Activated T-cell treated with anti-CD3 and anti-CD28 coated beads, Interleukin-2, amount 50 U/mL, for 72 hours (primary cell): ENCODE data around the gene ECM1. TPM values are rescaled to one million over a fixed set of nuclear protein-coding genes. Genes with fewer than 3 reads are reported as not detected.

Experiments used
- ATAC-seq, 2 donors: fragments of 150-1000 bp; cut with Tn5 transposase; replicated peaks in 1 of 2; 2 replicates each; pipeline ENCODE4 v1.10.0; 2021; ENCODE audit warnings: moderate library complexity in 2 of 2, mild to moderate bottlenecking in 1 of 2
- DNase-seq, 2 donors: peaks; one replicate each; pipeline ENCODE4 v3.0.0; 2021 to 2022; ENCODE audit warnings: mixed read lengths in 1 of 2
- H3K27ac Mint-ChIP-seq: one replicate; pipeline ENCODE4 v1.8.0; 2022; ENCODE audit warnings: mild to moderate bottlenecking, moderate library complexity, mixed read lengths
- H3K27me3 Mint-ChIP-seq: one replicate; pipeline ENCODE4 v1.8.0; 2022; ENCODE audit warnings: low read depth, mixed read lengths
- H3K36me3 Mint-ChIP-seq, 2 donors: one replicate each; pipeline ENCODE4 v1.8.0; 2022; ENCODE audit warnings: mixed read lengths in 2 of 2, mild to moderate bottlenecking in 1 of 2; ENCODE audit not compliant: insufficient read depth in 2 of 2
- H3K4me1 Mint-ChIP-seq: one replicate; pipeline ENCODE4 v1.8.0; 2022; ENCODE audit warnings: low read depth, mixed read lengths
- H3K4me3 Mint-ChIP-seq, 2 donors: one replicate each; pipeline ENCODE4 v1.8.0; 2022; ENCODE audit warnings: mild to moderate bottlenecking in 2 of 2, mixed read lengths in 2 of 2, moderate library complexity in 2 of 2
- H3K9me3 Mint-ChIP-seq, 2 donors: one replicate each; pipeline ENCODE4 v1.8.0; 2022; ENCODE audit warnings: mixed read lengths in 2 of 2
- total RNA-seq, 2 donors: library from RNA; stranded (reverse); gene quantifications; one replicate each; pipeline ENCODE4 v1.2.3, GENCODE V29; 2022

Gene ECM1
- total RNA-seq, 2 donors from 2014 or later: 1.3 to 1.5 TPM

GRCh38 chr1:150537732-150538684, 30.1 kb downstream of the ECM1 start:
- H3K36me3 Mint-ChIP-seq: no peaks in the 10 kb centered on the region
- no peak for ATAC-seq
- no peak overlapping the region for H3K4me3 Mint-ChIP-seq
- H3K4me1 Mint-ChIP-seq: no peaks in the 10 kb centered on the region
- H3K27me3 Mint-ChIP-seq: no peaks in the 10 kb centered on the region
- no peaks in the 10 kb centered on the region for H3K9me3 Mint-ChIP-seq
- H3K27ac Mint-ChIP-seq: no peak overlapping the region
- no peak for DNase-seq

- Mint-ChIP-seq H3K4me3 (no peak overlapping the region), H3K27ac (no peak overlapping the region), H3K27me3 (peaks cover 25% of the 10 kb centered on the region), H3K36me3 (no peaks in the 10 kb centered on the region), H3K9me3 (no peaks in the 10 kb centered on the region), H3K4me1 (peaks cover 4% of the 10 kb centered on the region)
- ATAC-seq (no peak), DNase-seq (no peak)
Observed at GRCh38 chr1:150543500-150544143, 35.7 kb downstream of the ECM1 start.

- Mint-ChIP-seq H3K36me3 (no peaks in the 10 kb centered on the region), H3K9me3 (no peaks in the 10 kb centered on the region), H3K27me3 (peaks cover 25% of the 10 kb centered on the region), H3K4me3 (no peak overlapping the region), H3K4me1 (peaks cover 4% of the 10 kb centered on the region), H3K27ac (no peak overlapping the region)
- DNase-seq (no peak), ATAC-seq (no peak)
Observed at GRCh38 chr1:150544204-150544603, 36.3 kb downstream of the ECM1 start.

GRCh38 chr1:150545486-150546032, 37.6 kb downstream of the ECM1 start:
- Mint-ChIP-seq H3K4me3 (no peak overlapping the region), H3K9me3 (no peaks in the 10 kb centered on the region), H3K27ac (no peak overlapping the region), H3K4me1 (peaks cover 11% of the 10 kb centered on the region), H3K36me3 (no peaks in the 10 kb centered on the region), H3K27me3 (peaks cover 31% of the 10 kb centered on the region)
- no peak for DNase-seq
- ATAC-seq: no peak

- Mint-ChIP-seq H3K4me1 (peaks cover 20% of the 10 kb centered on the region), H3K9me3 (no peaks in the 10 kb centered on the region), H3K27me3 (peaks cover 36% of the 10 kb centered on the region), H3K27ac (peak overlapping the region; percentile 42), H3K36me3 (no peaks in the 10 kb centered on the region), H3K4me3 (no peak overlapping the region)
- no peak for ATAC-seq
- no peak for DNase-seq
Observed at GRCh38 chr1:150546294-150546937, 38.5 kb downstream of the ECM1 start.

GRCh38 chr1:150548324-150548631, 40.4 kb downstream of the ECM1 start:
- H3K36me3 Mint-ChIP-seq: no peaks in the 10 kb centered on the region
- peaks cover 36% of the 10 kb centered on the region for H3K4me1 Mint-ChIP-seq
- DNase-seq (no peak), ATAC-seq (no peak)
- H3K9me3 Mint-ChIP-seq: no peaks in the 10 kb centered on the region
- peaks cover 39% of the 10 kb centered on the region for H3K27me3 Mint-ChIP-seq
- H3K4me3 Mint-ChIP-seq: peak overlapping the region; percentile 69 to 86
- H3K27ac Mint-ChIP-seq: no peak overlapping the region

GRCh38 chr1:150548632-150549495, 41.0 kb downstream of the ECM1 start, which contains the start of gene ADAMTSL4:
ADAMTSL4 (plus strand) TSS chr1:150549408; CDS start chr1:150552289, 2,881 bp downstream.
- no peaks in the 10 kb centered on the region for H3K36me3 Mint-ChIP-seq
- H3K4me3 Mint-ChIP-seq: peak within 1 kb of the TSS; percentile 86 to 87
- H3K27ac Mint-ChIP-seq: peak within 1 kb of the TSS; percentile 47
- H3K9me3 Mint-ChIP-seq: no peaks in the 10 kb centered on the region
- DNase-seq (peak; percentile 56 to 58), ATAC-seq (peak; percentile 76 to 79)
- H3K4me1 Mint-ChIP-seq: peaks cover 36% of the 10 kb centered on the region
- H3K27me3 Mint-ChIP-seq: peaks cover 34% of the 10 kb centered on the region

- peak overlapping the region; percentile 73 to 87 for H3K4me3 Mint-ChIP-seq
Observed at GRCh38 chr1:150549496-150550221, 41.8 kb downstream of the ECM1 start.

DNA sequence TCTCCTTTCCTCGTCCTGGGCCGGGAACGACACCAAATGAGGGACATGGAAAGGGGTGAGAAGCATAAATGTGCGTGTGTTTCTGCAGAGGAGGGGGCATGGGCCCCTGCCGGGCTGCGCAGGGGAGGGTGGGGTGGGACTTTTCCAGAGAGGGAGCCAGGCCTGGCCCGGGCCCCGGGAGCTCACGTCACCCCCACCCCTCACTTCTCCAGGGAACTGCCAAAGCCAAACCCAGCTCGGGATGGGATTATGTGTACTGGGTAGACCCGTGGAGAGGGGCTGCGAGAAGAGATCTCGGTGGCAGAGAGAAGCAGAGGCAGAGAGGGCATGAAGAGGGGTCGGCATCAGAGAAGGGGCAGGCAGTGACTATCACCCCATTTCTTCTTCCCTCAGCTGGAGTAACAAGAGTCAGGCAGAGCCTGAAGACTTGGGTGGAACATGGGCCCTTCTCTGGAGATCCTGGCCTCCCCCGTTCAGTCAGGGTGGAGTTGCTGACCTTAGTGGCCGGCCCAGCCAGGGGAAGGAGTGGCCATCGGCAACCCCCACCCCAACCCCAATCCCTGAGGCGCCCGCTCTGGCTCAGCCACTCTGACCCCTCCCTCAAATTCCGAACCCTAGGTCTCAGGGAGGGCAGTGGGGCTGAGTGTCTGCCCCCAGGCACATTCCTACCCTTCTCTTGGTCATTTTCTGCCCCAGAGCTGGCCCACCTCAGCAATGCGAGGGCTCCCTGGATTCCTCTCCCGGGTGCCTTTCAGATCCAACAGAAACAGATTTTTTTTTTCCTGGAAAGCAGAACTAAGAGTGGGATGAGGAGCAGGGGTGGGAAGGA, 42.5 kb downstream of the ECM1 start:
- DNase-seq (no peak), ATAC-seq (no peak)
- Mint-ChIP-seq H3K4me3 (peak overlapping the region; percentile 73 to 87), H3K27ac (no peak overlapping the region), H3K27me3 (peaks cover 30% of the 10 kb centered on the region), H3K9me3 (no peaks in the 10 kb centered on the region), H3K36me3 (no peaks in the 10 kb centered on the region), H3K4me1 (peaks cover 36% of the 10 kb centered on the region)

More at GRCh38 chr1:150549496-150550221, 41.8 kb downstream of the ECM1 start:
- Mint-ChIP-seq H3K27me3 (peaks cover 33% of the 10 kb centered on the region), H3K27ac (peak overlapping the region; percentile 47), H3K4me1 (peaks cover 36% of the 10 kb centered on the region), H3K36me3 (no peaks in the 10 kb centered on the region), H3K9me3 (no peaks in the 10 kb centered on the region)
- ATAC-seq: no peak
- peak in 1 of 2 donors; percentile 16 for DNase-seq

GRCh38 chr1:150551051-150551783, 43.3 kb downstream of the ECM1 start:
- DNase-seq: no peak
- Mint-ChIP-seq H3K9me3 (no peaks in the 10 kb centered on the region), H3K4me1 (peaks cover 36% of the 10 kb centered on the region), H3K4me3 (peak overlapping the region in 1 of 2 donors; percentile 25), H3K27me3 (peaks cover 22% of the 10 kb centered on the region), H3K27ac (peak overlapping the region; percentile 48), H3K36me3 (peaks cover 0 to 3% of the 10 kb centered on the region in 2 donors)
- ATAC-seq: peak in 1 of 2 donors; percentile 8

- no peak for ATAC-seq
- Mint-ChIP-seq H3K4me3 (peak overlapping the region; percentile 13 to 55), H3K27me3 (peaks cover 16% of the 10 kb centered on the region), H3K4me1 (peaks cover 36% of the 10 kb centered on the region), H3K36me3 (peaks cover 0 to 3% of the 10 kb centered on the region in 2 donors), H3K27ac (no peak overlapping the region), H3K9me3 (no peaks in the 10 kb centered on the region)
- no peak for DNase-seq
Observed at GRCh38 chr1:150551784-150552127, 43.8 kb downstream of the ECM1 start.
